ENCODE results near the gene SPATA31C1.
"Not testable (repeated sequence)": the region's sequence is repeated elsewhere in the genome, so short reads cannot be mapped to it uniquely, and the experiment has no call there.

SPATA31C1 gene

DNA sequence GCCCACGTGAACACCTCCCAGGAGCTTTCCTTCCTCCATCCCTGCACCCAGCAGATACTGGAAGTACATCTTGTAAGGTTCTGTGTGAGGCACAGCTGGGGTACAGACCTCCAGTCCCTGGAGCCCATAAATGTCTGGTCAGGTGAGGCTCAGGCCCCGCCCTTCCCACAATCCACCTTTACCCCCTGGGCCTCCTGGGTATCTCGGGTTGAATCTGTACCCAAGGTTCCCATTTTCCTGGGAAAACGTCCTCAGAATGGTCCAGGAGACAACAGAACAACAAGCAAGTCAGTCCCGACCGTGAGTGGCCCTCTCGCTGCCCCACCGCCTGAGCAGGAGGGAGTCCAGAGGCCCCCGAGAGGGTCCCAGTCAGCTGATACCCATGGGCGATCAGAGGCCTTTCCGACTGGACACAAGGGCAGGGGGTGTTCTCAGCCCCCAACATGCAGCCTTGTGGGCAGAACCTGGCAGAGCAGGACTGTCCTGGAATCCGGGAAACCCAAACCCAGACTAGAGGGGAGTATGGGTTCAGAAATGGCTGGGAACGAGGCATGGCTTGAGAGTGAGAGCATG is 30.7 kb upstream of the SPATA31C1 start:
- no peak for DNase-seq (ENCODE audit: low read depth in 2 of 2)

DNA sequence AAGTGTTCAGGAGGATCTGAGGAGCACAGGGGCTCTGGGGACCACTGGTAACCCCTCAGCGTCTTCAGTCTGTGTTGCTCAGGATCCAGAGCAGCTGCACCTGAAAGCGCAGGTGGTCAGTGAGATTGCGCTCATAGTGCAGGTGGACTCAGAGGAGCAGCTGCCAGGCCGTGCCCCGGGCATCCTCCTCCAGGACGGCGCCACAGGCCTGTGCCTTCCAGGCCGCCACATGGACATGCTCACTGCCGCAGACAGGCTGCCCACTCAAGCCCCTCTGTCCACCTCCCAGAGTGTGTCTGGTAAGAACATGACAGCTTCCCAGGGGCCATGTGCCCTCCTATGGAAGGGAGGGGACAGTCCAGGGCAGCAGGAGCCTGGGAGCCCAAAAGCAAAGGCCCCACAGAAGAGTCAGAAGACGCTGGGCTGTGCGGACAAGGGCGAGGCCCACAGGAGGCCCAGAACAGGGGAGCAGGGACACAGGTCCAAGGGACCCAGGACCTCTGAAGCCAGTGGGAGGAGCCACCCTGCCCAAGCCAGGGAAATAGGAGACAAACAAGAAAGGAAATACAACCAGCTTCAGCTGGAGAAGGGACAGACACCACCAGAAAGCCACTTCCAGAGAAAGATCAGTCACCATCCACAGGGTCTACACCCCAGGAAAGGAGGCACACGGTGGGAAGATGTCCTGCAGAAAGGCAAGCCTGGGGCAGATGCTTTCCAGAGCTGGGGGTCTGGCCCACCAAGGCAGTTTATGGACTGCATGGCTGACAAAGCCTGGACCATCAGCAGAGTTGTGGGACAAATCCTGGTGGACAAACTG is 29.9 kb upstream of the SPATA31C1 start:
- no peak for DNase-seq (ENCODE audit: low read depth in 2 of 2)

DNA sequence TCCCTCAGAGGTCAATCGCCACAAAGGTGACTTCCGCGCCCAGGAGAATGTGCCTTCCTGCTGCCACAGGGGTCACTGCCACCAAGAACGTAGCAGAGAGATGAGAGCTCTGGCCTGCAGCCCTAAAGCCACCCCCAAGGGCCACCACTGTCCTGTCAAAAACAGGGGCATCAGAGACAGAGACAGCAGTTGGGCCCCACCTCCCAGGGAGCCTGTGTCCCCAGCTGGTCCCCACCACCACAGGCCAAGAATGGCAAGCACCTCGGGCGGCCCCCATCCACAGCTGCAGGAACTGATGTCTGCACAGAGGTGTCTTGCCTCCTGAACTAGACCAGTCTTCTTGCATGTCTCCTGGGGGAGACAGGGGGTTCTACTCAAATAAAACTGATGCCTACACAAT is 29.3 kb upstream of the SPATA31C1 start:
- DNase-seq (ENCODE audit: low read depth in 2 of 2) = no peak

DNA sequence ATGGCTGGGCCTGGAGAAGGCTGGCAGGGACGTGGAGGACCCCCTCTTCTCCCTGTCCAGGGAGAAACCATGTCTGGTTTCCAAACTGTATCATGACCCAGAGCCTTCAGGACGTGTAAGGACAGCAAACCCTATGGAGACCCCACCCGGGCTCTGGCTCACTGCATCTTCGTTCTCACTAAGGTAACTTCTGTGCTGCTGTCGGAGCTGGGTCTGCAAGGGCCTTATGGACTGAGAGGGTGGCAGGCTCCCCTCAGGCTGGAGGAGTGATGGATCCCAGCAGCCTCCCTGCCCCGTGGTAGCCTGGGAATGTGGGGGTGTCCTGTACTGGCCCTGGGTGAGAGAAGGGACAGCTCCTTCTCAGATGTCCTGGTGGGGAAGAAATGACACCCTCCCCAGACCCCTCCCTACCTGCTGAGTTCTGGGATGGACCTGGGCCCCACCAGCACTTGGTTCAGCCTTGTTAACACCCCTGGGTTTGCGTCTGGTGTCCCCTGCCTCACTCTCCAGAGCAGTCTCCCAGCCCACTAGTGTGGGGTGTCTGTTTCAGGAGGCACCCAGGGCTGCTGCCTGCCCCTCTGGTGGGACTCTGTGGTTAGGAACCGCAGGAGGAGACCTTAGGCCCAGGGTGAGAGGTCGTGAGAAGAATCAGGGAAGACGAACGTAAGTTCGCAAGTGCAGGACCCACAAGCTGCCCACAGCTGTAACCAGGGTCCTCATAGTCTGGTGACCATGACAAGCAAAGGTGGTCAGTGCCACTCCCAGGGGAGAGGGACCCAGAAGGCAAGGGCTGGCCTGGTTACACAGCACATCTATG is 28.5 kb upstream of the SPATA31C1 start:
- DNase-seq (ENCODE audit: low read depth in 2 of 2) = no peak

DNA sequence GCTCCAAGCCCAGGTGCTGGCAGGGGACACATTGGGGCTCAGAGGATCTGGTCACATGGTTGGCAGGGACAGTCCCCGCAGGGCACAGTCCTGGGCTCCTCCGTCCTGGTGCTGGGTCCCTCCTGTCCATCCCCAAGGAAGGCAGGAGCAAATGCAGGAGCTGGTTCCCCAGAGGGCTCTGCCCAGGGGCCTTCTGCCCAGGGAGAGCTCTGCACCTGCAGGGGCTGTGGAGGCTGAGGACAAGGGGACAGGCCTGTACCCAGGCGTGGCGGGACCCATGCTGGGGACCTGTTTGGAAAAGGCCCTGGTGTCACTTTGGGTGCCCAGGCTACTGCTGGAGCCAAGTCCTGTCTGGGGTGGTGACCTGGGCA is 27.9 kb upstream of the SPATA31C1 start:
- DNase-seq (ENCODE audit: low read depth in 2 of 2) = no peak

DNA sequence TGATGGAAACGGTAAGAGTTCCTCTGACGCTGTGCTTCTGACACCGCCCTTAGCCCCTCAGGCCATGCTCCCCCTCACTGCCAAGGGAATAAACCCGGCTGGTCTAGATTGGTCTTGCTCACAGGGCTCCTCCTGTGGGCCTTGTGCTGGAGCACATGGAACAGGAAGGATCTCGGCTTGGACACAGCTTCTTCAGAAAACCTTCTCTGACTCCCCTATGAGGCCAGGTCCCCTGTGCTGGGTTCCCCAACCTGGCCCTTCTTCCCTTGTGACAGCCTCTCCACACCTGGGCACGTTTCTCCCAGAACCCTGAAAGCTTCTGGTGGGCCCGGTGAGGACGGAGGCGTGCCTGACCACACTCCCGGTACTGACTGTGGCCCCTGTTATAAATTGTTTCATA is 26.9 kb upstream of the SPATA31C1 start:
- no peak for DNase-seq (ENCODE audit: low read depth in 2 of 2)

DNA sequence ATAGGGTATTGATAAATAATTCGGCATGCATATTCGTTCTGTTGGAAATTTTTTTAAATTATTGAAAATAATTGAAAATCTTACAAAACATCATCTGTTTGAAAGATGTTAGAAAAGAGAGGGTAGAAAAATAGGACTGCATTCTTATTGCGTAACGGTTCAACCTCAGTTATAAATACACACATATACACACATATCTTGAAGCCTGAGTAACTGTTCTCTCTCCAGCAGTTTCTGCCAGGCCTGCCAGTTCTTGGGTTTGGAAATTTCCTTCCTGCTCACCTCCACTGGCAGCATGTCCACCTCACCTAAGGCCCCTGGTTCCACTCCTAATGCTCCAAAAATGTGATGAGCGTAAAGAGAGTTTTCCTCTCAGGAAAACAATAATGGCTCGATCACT is 26.0 kb upstream of the SPATA31C1 start:
- DNase-seq (ENCODE audit: low read depth in 2 of 2) = no peak

DNA sequence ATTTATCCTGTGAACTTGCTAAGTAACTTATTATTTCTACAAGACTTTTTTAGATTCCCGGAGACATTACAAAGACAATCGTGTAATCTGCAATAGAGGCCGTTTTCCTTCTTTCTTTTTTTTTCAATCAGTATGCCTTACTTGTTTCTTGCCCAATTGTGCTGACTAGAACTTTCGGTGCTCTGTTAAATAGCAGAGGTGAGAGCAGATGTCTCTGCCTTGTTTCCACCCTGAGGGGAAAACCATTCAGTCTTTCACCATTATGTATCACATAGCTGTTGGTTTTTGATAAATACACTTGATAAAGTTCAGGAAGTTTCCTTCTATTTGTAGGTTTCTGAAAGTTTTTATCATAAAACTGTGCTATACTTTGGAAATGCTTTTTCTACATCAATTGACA is 24.8 kb upstream of the SPATA31C1 start:
- no peak for DNase-seq (ENCODE audit: low read depth in 2 of 2)

DNA sequence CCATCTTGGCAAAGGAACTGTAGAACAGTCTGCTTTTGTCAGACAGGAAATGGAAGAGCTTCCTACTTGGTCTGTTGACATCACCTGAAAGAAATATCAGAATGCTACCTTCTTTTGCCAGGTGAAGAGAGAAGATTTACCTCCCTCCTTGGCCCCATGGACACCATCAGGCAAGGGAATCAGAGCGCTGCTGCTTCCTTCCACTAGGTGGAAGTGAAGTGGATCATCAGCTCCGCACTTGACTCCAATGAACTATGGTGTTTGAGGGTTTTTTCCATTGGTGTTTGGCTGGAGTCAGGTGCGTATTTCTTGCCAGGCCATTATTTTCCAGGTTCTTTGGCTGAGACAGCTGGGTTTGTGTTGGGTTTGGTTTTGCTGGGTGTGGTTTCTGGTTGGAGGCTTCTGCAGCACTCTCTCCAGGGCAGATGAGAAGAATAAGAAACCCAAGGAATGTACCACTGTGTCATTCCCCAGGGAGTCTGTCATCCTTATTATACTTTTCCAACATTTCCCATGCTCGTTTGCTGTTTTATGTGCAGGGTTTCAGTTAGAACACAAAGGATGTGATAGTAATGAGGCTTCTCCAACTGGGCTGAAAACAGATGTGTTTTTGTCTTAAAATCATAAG is 22.6 kb upstream of the SPATA31C1 start:
- DNase-seq (ENCODE audit: low read depth in 2 of 2) = no peak

DNA sequence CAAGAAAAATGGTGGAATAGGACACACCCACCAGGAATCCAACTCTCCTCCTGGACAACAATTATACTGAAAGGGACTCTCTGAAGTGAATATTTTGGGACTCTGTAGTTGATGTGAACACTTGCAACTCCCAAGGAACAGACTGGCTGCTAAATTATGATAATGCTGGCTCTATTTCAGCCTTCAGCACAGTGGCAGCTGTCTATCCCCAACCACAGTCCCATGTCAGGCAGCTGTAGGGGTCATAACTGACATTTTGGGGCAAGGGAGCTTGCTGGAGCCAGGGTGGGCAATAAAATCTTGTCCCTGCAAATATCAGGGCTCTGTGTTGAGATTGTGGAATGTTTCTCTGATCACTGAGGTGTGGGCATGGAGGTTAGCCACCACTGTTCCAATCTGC is 20.9 kb upstream of the SPATA31C1 start:
- no peak for DNase-seq (ENCODE audit: low read depth in 2 of 2)

DNA sequence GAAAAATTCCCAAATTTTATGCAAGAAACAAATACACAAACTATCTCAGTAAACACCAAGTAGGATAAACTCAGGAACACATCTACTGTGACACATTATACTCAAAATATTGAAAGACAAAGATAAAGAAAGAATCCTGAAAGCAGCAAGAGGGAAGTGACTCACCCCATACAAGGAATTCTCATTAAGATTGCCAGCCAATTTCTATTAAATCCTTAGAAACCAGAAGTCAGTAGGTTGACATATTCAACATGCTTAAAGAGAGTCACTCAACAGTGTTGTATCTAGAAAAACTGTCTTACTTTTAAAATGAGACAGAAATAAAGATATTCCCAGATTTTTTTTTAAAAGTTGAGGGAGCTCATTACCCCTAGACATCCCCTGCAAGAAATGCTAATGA is 19.6 kb upstream of the SPATA31C1 start:
- no peak for DNase-seq (ENCODE audit: low read depth in 2 of 2)

DNA sequence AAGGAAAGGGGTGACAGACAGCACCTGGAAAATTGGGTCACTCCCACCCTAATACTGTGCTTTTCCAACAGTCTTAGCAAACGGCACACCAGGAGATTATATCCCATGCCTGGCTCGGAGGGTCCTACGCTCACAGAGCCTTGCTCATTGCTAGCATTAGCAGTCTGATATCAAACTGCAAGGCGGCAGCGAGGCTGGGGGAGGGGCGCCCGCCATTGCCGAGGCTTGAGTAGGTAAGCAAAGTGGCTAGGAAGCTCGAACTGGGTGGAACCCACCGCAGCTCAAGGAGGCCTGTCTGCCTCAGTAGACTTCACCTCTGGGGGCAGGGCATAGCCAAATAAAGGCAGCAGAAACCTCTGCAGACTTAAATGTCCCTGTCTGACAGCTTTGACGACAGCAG is 15.4 kb upstream of the SPATA31C1 start:
- not testable (repeated sequence) for DNase-seq (ENCODE audit: low read depth in 2 of 2)

DNA sequence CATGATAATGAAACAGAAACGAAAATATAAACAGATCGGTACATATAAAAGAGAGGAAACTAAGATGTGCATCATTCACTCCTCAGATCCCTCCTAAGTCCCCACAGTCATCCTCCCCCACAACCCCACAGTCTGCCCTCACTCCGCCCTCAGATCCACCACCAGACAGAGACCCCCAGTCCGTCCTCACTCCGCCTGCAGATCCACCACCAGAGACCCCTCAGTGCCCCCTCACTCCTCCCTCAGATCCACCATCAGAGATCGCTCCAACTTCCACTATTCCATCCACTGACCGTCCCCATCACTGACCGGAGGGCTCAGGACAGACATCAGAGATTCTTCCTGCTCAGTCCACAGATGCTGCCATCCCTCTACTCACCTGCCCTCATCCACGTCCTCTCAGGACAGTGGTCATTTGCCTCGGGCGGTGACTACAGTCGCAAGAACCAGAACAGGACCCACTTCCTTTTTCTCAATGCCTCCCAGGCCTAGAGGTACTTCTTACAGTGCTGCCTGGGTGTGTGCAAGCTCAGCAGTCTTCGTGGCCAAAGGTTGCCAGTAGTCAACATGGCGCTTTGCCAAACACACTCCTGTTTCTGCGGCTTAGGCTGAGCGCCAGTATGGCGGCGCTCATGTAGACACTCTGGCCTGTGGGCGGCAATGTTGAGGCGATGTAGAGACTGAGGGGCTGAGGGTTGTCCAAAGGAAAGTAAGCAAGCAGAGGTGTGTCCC is 8.3 kb upstream of the SPATA31C1 start:
- no peak for DNase-seq (ENCODE audit: low read depth in 2 of 2)

DNA sequence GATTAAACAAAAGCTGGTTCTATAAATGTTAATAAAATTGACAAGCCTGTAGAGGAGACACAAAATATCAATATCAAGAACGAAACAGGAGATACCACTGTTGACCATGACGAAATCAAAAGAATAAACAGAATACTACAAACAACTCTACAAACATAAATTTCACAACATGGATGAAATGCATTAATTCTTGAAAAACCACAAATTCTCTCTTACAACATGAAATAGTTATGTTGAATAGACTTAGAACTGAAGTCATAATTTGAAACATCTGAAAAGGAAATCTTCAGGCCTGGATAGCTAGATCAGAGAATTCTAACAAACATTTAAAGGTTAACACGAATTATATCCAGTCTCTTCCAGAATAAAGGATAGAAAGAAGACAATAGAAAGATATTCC is 6.9 kb upstream of the SPATA31C1 start:
- no peak for DNase-seq (ENCODE audit: low read depth in 2 of 2)

DNA sequence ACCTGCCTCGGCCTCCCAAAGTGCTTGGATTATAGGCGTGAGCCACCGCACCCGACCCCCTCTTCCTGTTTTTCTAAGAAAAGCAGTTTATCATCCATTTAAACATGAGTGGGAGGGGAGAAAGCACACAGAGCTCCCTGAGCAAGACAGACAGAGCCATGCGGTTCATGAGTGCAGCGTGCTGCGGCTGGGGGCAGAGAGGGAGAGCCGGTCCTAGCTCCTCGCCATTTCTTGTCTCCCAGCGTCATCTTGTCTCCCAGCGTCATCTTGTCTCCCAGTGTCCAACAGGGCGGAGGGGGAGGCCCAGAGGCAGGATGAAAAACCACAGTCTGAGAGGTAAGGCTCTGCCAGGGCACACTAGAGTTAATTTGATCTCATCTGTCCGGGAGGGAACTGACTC is 1.3 kb downstream of the SPATA31C1 start:
- DNase-seq (ENCODE audit: low read depth in 2 of 2) = not testable (repeated sequence)

DNA sequence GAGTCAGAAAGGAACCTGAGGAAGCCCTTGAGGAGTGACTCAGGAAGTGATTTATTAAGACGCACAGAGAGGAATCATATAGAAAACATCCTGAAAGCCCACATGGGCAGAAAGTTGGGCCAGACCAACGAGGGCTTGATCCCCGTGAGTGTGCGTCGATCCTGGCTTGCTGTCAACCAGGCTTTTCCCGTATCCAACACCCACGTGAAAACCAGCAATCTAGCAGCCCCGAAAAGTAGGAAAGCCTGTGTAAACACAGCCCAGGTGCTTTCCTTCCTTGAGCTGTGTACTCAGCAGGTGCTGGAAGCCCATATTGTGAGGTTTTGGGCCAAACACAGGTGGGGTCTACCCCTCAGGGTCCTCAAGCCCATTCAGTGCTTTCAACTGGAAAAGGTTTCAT is 3.8 kb downstream of the SPATA31C1 start:
- not testable (repeated sequence) for DNase-seq (ENCODE audit: low read depth in 2 of 2)

DNA sequence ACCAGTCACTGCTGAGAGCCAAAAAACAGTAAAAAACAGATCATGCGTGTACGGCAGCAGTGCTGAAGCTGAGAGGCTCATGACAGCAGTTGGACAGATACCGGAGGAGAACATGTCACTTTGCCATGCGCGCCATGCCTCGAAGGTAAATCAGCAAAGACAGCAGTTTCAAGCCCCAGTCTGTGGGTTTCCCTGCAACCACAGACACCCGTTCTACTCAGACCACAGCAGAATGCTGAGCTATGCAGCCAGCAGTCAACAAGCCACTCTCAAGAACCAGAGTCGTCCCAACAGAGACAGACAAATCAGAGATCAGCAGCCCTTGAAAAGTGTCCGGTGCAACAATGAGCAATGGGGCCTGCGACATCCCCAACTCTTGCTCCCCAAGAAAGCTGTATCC is 5.2 kb downstream of the SPATA31C1 start:
- DNase-seq (ENCODE audit: low read depth in 2 of 2) = not testable (repeated sequence)

DNA sequence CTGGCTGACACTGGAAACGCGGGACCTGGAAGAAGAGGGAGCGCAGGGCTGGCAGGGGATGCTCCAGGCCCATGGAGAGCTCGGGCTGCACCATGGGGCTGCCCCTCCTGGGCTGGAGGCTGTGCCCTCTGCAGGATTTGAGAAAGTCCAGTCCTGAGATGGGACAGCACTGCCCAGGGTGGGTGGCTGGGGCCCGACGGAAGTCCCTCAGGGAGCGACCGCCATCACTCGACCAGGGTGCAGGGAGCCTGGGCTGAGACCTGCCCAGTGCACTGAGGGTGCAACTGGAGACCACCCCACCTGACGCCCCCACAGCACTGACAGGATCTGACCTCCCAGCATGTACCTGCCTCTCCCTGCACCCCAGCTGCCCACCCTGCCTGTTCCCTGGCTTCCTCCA is 7.1 kb downstream of the SPATA31C1 start:
- not testable (repeated sequence) for DNase-seq (ENCODE audit: low read depth in 2 of 2)

DNA sequence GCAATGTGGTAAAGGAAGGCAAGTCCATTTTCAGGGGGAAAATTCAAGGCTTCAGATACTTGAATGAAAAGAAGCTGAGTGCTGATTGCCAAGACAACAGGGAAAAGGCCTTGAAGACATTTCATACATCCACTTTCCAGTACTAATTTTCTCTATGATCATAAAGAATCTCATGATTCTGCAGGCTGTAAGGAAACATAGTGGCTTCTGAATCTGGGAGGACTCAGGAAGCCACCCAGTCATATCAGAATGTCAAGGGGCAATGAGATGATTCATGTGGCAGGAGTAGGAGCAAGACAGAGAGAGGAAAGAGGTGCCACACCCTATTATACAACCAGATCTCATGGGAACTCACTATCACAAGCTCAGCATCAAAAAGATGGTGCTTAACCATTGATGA is 11.4 kb downstream of the SPATA31C1 start:
- not testable (repeated sequence) for DNase-seq (ENCODE audit: low read depth in 2 of 2)

DNA sequence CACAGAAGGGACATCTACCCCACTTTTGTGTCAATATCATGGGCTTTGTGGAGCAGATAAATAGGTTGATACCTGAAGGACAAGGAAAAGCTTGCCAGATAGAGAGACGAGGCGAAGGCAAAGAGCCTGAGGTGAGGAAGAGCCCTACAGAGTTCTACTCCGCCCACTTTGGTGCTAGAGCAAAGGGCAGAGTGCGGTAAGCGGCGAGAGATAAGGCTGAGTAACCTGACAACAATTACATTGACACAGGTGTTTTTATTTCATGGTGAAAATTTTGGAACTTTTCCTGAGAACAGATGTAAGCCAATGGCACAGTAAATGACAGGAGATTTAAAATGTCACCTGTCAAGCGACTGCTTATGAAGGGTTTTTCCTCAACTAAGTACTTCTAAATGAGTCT is 16.7 kb downstream of the SPATA31C1 start:
- not testable (repeated sequence) for DNase-seq (ENCODE audit: low read depth in 2 of 2)

DNA sequence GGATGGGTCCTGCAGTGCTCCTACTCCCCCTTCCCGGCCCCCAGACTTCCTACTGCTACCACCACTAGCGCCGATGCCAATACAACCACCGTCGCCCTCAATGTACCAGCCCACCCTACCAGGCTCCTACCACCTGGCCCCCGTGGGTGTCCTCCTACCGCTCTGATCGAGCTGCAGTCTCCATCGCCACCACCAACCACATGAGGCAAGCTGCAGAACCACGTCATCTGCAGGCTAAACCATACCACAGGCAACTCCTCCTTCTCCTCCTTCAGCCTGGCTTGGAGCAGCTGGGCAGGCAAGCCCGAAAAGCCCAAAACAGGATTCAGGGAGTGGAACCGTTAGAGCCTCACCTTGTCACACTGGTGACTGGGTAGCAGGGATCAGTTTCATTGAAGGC is 19.6 kb downstream of the SPATA31C1 start:
- not testable (repeated sequence) for DNase-seq (ENCODE audit: low read depth in 2 of 2)

DNA sequence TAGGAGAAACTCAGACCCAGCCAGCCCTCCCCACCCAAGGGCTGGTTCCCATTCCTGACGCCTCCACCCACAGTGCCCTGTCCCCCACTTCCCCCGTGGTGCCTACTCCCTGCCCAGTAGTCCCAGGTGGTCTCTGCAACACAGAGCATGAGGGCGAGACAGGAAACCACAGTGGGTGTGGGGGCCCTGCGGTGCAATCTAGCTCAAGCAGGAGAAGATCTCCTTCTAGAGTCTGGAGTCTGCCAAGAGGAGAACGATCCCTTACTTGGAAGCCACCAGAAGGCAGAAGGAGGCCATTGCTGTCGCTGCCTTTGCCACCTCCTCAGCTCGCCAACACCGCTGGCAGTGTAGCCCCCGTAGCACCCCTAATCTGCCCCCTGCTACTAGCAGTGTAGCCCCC is 20.2 kb downstream of the SPATA31C1 start:
- not testable (repeated sequence) for DNase-seq (ENCODE audit: low read depth in 2 of 2)
